Fibroblast of the aortic adventitia (primary cell): Measurements from ENCODE around the gene DNAJC25. TPM values are rescaled to one million over a fixed set of nuclear protein-coding genes. Genes with fewer than 3 reads are reported as not detected.

Experiments
- DNase-seq: peaks from one replicate; pipeline ENCODE4 v3.0.0-alpha.2; 2010; ENCODE audit warnings: low read depth
- H3K4me3 ChIP-seq: 2 replicates; pipeline ENCODE4 v1.5.1; 2011; ENCODE audit warnings: low read depth, mild to moderate bottlenecking, control low read depth, low read length, moderate library complexity
- total RNA-seq: library from RNA; depleted of rRNA; stranded (reverse); fragments of >200 nt; gene quantifications from 2 replicates; pipeline ENCODE4 v1.2.3, GENCODE V29; 2012; ENCODE audit warnings: low replicate concordance
- TF ChIP-seq, protein P1 (sequence below): IDR thresholded peaks from 2 replicates; pipeline ENCODE4 v1.5.1; 2011; ENCODE audit warnings: mild to moderate bottlenecking, low read length, control low read depth, inconsistent platforms; ENCODE audit not compliant: insufficient read depth

Gene DNAJC25
- total RNA-seq: 12.7 and 18.7 TPM in 2 replicates

DNA sequence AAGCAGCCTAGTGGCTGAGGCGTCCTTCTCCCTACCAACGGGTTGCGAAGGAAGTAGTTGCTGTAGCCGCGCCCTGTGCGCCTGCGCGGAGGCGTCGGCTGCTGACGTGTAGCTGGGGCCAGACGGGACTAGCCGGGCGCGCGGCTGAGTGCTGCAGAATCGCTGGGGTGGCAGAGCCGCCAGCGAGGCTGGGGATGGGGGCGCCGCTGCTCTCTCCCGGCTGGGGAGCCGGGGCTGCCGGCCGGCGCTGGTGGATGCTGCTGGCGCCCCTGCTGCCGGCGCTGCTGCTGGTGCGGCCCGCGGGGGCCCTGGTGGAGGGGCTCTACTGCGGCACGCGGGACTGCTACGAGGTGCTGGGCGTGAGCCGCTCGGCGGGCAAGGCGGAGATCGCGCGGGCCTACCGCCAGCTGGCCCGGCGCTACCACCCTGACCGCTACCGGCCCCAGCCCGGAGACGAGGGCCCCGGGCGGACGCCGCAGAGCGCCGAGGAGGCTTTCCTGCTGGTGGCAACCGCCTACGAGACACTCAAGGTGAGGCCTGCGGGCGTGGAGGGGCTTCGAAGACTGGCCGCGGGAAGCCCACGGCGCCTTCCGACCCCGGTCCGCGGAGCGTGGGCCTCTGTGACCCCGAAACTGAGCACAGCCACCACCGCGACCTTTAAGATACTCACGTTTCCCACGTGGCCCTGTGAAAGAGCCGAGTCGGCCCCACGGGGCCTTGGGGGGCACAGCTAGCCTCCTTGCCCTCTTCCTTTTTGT lies at the start of gene DNAJC25:
DNAJC25 (plus strand) TSS at position 121 of the 758 bp plus-strand sequence; CDS start at position 195, 74 bp downstream.
- DNase-seq: peak; percentile 99
- TF ChIP-seq, protein P1, sequence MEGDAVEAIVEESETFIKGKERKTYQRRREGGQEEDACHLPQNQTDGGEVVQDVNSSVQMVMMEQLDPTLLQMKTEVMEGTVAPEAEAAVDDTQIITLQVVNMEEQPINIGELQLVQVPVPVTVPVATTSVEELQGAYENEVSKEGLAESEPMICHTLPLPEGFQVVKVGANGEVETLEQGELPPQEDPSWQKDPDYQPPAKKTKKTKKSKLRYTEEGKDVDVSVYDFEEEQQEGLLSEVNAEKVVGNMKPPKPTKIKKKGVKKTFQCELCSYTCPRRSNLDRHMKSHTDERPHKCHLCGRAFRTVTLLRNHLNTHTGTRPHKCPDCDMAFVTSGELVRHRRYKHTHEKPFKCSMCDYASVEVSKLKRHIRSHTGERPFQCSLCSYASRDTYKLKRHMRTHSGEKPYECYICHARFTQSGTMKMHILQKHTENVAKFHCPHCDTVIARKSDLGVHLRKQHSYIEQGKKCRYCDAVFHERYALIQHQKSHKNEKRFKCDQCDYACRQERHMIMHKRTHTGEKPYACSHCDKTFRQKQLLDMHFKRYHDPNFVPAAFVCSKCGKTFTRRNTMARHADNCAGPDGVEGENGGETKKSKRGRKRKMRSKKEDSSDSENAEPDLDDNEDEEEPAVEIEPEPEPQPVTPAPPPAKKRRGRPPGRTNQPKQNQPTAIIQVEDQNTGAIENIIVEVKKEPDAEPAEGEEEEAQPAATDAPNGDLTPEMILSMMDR: no peak
- H3K4me3 ChIP-seq: peak within 1 kb of the TSS; percentile 86

DNA sequence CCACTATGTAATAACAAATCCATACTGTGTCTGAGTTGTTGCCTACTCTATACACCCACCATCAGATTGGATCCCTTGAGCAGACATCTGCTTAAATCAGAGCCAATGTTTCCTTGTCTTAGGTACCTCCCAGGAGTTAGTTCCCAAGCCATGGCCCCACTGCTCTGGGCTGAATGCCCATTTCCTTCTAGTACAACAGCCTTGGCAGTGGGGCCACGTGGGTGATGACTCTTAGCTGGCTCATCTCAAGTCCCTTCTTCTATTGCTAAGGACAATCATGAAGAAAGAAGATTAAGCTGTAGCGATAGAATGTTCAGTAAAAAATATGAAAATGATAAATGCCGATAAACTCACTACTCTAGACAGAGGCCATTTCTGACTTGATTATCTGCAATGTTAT lies 48.2 kb upstream of the DNAJC25 start:
- DNase-seq: peak; percentile 47
- H3K4me3 ChIP-seq: no peak overlapping the region
- TF ChIP-seq, protein P1: no peak

DNA sequence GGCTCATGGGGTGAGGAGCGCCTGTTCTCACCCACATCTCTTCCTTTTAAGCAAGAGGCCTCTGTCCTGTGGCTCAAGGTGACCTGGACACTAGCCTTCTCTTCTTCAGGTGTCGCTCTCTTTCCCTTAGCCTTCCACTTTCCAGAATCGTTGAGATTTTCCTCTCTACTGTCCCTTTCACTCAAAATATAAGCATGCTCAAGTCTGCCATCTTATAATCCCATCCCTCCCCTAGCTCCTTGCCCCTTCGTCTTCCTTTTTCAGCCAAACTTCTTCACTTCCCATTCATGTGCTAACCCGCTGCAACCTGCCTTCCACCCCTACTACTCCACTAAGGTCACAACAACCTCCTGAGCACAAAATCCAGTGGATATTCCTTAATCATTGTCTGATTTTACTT lies 44.8 kb upstream of the DNAJC25 start:
- DNase-seq: no peak
- H3K4me3 ChIP-seq: no peak overlapping the region
- TF ChIP-seq, protein P1: no peak

GRCh38 chr9:111588846-111589245 lies 42.3 kb upstream of the DNAJC25 start:
- DNase-seq: peak; percentile 58
- no peak overlapping the region for H3K4me3 ChIP-seq
- TF ChIP-seq, protein P1: no peak

DNA sequence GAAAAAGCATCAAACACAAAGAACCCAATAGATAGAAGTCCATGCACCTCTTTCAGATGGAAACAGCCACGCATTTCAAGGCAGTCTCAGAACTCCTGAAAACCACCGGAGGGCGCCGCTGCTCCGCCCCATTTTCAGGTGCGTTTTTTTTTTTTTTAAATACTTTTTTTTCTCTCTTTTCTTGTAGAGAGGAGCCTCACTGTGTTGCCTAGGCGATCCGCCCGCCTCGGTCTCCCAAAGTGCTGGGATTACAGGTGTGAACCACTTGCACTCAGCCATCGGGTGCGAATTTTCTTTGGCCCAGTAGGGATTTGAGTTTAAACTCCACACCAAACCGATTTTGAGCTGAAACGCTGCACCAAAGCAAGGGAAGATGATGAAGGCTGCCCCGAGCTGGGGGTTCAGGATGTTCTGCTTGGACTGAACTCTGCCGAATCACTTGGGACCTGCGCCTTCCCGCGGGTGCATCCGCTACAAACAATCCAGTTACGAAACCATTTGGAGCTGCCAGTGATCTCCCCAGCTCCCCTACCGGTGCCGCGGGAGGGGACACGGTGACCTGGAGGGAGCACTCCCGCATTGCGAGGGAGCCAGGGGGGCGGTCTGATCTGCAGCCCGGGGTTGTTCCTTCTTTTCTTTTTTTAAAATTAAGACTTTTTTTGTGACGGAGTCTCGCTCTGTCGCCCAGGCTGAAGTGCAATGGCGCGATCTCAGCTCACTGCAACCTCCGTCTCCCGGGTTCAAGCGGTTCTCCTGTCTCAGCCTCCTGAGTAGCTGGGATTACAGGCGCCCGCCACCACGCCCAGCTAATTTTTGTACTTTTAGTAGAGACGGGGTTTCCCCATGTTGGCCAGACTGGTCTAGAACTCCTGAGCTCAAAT lies 33.0 kb upstream of the DNAJC25 start:
- TF ChIP-seq, protein P1: peak; percentile 76
- peak overlapping the region; percentile 73 for H3K4me3 ChIP-seq
- DNase-seq: peak; percentile 77

DNA sequence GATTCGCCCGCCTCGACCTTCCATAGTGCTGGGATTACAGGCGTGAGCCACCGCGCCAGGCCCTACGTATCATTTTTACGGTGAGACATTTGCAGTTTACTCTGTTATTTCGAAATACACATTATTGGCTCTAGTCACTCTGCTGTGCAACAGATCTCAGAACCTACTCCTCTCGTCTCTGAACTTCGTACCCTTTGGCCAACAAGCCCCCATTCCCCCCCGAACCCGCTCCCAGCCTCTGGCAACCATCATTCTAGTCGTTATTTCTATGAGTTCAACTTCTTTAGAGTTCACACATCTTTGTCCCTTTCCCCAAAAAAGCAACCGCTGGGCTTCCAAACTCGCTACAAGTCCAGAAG lies 32.4 kb upstream of the DNAJC25 start:
- TF ChIP-seq, protein P1: no peak
- peak; percentile 60 for DNase-seq
- H3K4me3 ChIP-seq: peak overlapping the region; percentile 73
